T-helper 9 cell (primary cell): ENCODE results near the gene LOC101059915.
"Not testable (repeated sequence)": the region's sequence is repeated elsewhere in the genome, so short reads cannot be mapped to it uniquely, and the experiment has no call there.

Experiments
- DNase-seq: peaks from one replicate; pipeline ENCODE4 v3.0.0-alpha.2; 2020

Gene LOC101059915

GRCh38 chrX:71676068-71676795 lies 8.9 kb downstream of the LOC101059915 start:
- not testable (repeated sequence) for DNase-seq

DNA sequence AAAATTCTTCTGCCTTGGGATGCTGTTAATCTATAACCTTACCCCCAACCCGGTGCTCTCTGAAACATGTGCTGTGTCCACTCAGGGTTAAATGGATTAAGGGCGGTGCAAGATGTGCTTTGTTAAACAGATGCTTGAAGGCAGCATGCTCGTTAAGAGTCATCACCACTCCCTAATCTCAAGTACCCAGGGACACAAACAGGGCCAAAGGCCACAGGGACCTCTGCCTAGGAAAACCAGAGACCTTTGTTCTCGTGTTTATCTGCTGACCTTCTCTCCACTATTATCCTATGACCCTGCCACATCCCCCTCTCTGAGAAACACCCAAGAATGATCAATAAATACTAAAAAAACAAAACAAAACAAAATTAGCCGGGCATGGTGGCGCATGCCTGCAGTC lies 9.8 kb downstream of the LOC101059915 start:
- DNase-seq, result not testable (repeated sequence)

DNA sequence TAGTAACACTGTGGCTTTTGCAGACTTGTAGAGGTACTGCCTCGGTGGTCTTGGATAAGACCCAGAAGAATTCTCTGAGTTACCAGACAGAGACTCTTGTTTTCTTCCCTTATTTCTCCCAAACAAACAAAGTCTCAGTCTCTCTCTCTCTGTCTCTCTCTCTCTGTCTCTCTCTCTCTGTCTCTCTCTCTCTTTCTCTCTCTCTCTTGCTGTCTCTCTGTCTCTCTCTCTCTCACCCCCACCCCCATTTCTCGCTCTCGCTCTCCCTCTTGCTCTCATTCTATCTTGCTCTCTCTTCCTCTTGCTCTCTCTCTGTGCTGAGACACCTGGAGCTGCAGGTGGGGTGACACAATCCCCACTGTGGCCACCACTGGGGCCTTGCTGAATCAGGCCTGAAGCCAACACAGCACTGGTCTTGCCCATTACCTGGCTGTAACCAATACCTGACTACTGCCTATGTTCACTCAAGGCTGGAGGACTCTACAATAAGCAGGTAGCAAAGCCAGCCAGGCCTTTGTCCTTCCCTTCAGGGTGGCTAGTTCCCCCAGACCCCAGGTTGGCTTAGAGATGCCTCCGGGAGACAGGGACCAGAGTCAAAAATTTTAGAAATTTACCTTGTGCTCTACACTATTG lies 12.3 kb downstream of the LOC101059915 start:
- no peak for DNase-seq

GRCh38 chrX:71696641-71697465 lies 29.5 kb downstream of the LOC101059915 start:
- DNase-seq, result not testable (repeated sequence)

GRCh38 chrX:71697466-71698298 lies 30.3 kb downstream of the LOC101059915 start:
- not testable (repeated sequence) for DNase-seq

- DNase-seq, result not testable (repeated sequence)
These were observed 31.1 kb downstream of the LOC101059915 start for GRCh38 chrX:71698299-71699022.

DNA sequence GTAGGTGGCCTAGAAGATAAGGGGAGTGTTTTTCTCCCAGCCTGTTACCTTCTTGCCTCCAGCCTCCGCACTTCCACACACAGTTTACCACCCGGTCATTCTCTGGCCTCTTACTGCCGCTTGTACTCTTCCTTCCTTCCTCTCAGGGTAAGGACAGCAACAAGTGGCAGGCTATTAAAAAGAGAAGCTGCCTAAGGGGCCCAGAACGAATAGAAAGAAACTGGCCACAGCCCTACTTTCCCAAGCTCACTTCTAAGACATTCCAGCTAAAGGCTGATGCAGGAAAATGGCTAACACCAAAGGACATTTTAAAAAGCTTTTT lies 31.6 kb downstream of the LOC101059915 start:
- not testable (repeated sequence) for DNase-seq

GRCh38 chrX:71702853-71703252 lies 35.5 kb downstream of the LOC101059915 start:
- DNase-seq, result not testable (repeated sequence)

- not testable (repeated sequence) for DNase-seq
These were observed 46.7 kb downstream of the LOC101059915 start for GRCh38 chrX:71714064-71714463.

GRCh38 chrX:71715551-71715950 lies 48.2 kb downstream of the LOC101059915 start:
- not testable (repeated sequence) for DNase-seq

DNA sequence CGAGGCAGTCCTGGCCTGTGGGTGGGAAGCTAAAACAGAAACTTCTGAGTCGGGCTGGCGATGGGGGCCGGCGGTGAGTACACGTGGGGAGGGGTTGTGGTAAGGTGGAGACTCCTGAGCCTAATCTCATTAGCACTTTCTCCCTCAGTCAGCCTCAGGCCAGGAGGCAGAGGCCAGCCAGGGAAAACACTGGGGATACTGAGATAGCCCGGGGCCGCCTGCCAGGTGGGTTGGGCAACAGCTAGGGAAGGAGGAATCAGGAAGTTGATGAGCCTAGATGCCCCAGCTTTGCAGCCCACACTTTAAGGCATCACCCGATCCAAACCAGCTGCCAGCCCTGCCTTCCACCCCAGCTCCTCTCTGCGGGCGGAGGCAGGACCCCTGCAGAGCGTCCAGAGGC lies 49.0 kb downstream of the LOC101059915 start:
- not testable (repeated sequence) for DNase-seq

DNA sequence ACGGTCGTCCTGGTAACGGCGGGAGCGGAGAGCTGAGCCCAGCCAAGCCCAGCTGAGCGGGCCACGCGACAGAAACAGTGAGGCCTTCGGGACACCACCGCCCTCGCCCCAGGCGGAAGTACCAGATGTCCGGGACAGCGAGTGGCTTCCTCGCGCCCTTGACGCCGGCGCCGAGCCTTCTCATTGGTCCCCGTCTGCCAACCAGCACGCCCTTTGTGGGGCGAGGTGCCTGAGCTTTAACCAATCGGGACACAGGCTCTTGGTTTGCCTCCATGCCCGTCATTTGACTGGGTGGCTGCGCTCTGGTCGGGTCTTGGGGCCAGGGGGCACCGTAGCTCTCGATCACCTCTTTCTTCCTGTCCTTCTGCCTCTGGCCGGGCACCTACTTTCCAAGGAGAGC lies 50.8 kb downstream of the LOC101059915 start, which contains the start of gene CXorf49:
Gene CXorf49 (minus strand): TSS at position 101 of the 400 bp plus-strand sequence. CDS start 134 bp downstream, outside the sequence.
- DNase-seq, result not testable (repeated sequence)

- DNase-seq, result not testable (repeated sequence)
These were observed 51.8 kb downstream of the LOC101059915 start for GRCh38 chrX:71719195-71719594.

DNA sequence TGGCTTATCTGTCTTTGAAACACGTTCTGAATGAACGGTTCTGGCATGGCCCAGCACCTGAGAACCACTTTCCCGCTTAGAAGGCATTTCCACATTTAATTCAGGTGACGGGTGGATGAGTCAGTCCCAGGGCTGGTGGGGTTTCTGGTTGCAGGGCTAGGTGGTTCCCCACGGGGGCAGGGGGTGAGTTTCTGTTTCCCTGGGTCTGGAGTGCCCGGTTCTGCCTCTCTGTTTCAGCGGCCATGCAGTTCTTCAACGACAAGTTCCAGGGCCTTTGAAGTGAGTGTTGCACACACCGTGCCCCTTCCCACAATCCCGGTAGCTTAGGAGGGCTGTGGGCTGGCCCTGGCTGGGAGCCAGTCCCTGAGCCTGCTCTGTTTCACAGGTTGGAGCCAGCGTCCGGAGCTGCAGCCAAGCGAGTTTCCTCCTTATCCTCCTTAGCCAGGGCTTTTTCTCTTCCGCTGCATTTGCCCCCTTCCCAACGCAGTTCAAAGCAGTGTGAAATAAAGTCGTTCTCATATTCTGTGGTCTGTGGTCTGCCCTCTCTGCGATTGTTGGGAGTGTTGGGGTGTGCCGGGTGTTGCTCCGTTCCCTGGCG lies 53.0 kb downstream of the LOC101059915 start:
- not testable (repeated sequence) for DNase-seq
